HCT116 (cell line): ENCODE data around the gene GSTM5. TPM values are rescaled to one million over a fixed set of nuclear protein-coding genes. Genes with fewer than 3 reads are reported as not detected.

Source experiments
- ATAC-seq: fragments of 200-7000 bp; cut with Tn5 transposase; 2 replicates; pipeline ENCODE4 v1.9.1; 2020; ENCODE audit warnings: mild to moderate bottlenecking, moderate library complexity
- BruUV-seq: library from RNA; stranded (reverse); fragments of 400-500 nt; replicated peaks from 2 replicates; lab custom pipeline; 2021; lab: Mats Ljungman, UMichigan
- CTCF ChIA-PET: fragments of 300-600 bp; sonication (Branson Sonifier 250); formaldehyde crosslinking; loops from one replicate; lab custom pipeline; 2021; ENCODE audit warnings: antibody characterized with exemption; lab: Charles Lee
- POLR2A ChIA-PET: fragments of 300-600, 350-600 bp; sonication (Branson Sonifier 250); formaldehyde crosslinking; loops from one replicate; lab custom pipeline; 2021; ENCODE audit warnings: antibody characterized with exemption; lab: Charles Lee
- RAD21 ChIA-PET, 2 experiments: fragments of 300-600 bp; sonication (Branson Sonifier 250); formaldehyde crosslinking; loops; one replicate each; lab custom pipeline; 2023; ENCODE audit warnings: low total read pairs in 2 of 2; ENCODE audit not compliant: uncharacterized antibody in 2 of 2, unreplicated experiment in 2 of 2, low non-redundant PET in 1 of 2; lab: Charles Lee
- DNase-seq: peaks from one replicate; pipeline ENCODE4 v3.0.0-alpha.2; 2010; ENCODE audit warnings: low read depth, low spot score
- H2AFZ ChIP-seq: fragments of 200-600 bp; shearing (Covaris generic), sonication (generic); 2 replicates; pipeline ENCODE4 v1.6.1; 2017; ENCODE audit warnings: low read depth, mixed run types, mixed read lengths, antibody characterized with exemption, low read length; ENCODE audit not compliant: poor library complexity, severe bottlenecking
- H3K27ac ChIP-seq: 2 replicates; pipeline ENCODE4 v1.5.1; 2012; ENCODE audit warnings: low read depth, low read length
- H3K27me3 ChIP-seq: fragments of 200-600 bp; sonication (generic); 2 replicates; pipeline ENCODE4 v1.6.1; 2016; ENCODE audit warnings: mixed run types, low read length, mixed read lengths; ENCODE audit not compliant: insufficient read depth
- H3K36me3 ChIP-seq, 2 experiments: fragments of 200-500 bp in 1 of 2; fragments of 200-600 bp in 1 of 2; sonication (Bioruptor generic) in 1 of 2; sonication (generic) in 1 of 2; 2 replicates each; pipeline versions ENCODE4 v1.5.1 to v1.6.1; 2014 to 2016; ENCODE audit warnings: low read length in 2 of 2, inconsistent platforms in 1 of 2, mixed read lengths in 1 of 2, mixed run types in 1 of 2; ENCODE audit not compliant: insufficient read depth in 2 of 2, control insufficient read depth in 1 of 2
- H3K4me1 ChIP-seq, 2 experiments: fragments of 200-600 bp in 1 of 2; sonication (generic) in 1 of 2; 2 replicates each; pipeline versions ENCODE4 v1.5.1 to v1.6.1; 2012 to 2017; ENCODE audit warnings: low read length in 2 of 2, inconsistent platforms in 1 of 2, mild to moderate bottlenecking in 1 of 2, mixed read lengths in 1 of 2, mixed run types in 1 of 2, moderate library complexity in 1 of 2; ENCODE audit not compliant: insufficient read depth in 2 of 2, control insufficient read depth in 1 of 2
- H3K4me2 ChIP-seq: fragments of 200-600 bp; sonication (generic); 2 replicates; pipeline ENCODE4 v1.6.1; 2017; ENCODE audit warnings: mixed run types, low read length, mixed read lengths
- H3K4me3 ChIP-seq, 2 experiments: fragments of 200-600 bp in 1 of 2; sonication (generic) in 1 of 2; replicated peaks in 1 of 2; 2 replicates each; pipeline ENCODE4 v1.5.1; 2011 to 2016; ENCODE audit warnings: low read length in 2 of 2, control low read depth in 1 of 2, low read depth in 1 of 2, mild to moderate bottlenecking in 1 of 2, mixed read lengths in 1 of 2, mixed run types in 1 of 2
- H3K79me2 ChIP-seq: fragments of 200-600 bp; sonication (generic); 2 replicates; pipeline ENCODE4 v1.6.1; 2017; ENCODE audit warnings: mild to moderate bottlenecking, mixed run types, low read length, moderate library complexity, mixed read lengths; ENCODE audit not compliant: insufficient read depth
- H3K9ac ChIP-seq: fragments of 200-600 bp; sonication (generic); 2 replicates; pipeline ENCODE4 v1.6.1; 2016; ENCODE audit warnings: low read length, mixed read lengths
- H3K9me2 ChIP-seq: fragments of 200-600 bp; sonication (generic), shearing (Covaris generic); 2 replicates; pipeline ENCODE4 v1.6.1; 2017; ENCODE audit warnings: mixed run types, mild to moderate bottlenecking, moderate library complexity; ENCODE audit not compliant: insufficient read depth
- H3K9me3 ChIP-seq, 2 experiments: fragments of 200-500 bp in 1 of 2; fragments of 200-600 bp in 1 of 2; sonication (Bioruptor generic) in 1 of 2; sonication (generic) in 1 of 2; 2 replicates each; pipeline ENCODE4 v1.6.1; 2014 to 2017; ENCODE audit warnings: low read length in 2 of 2, mixed read lengths in 2 of 2, inconsistent platforms in 1 of 2, low read depth in 1 of 2, mild to moderate bottlenecking in 1 of 2, mixed run types in 1 of 2, moderate library complexity in 1 of 2; ENCODE audit not compliant: control insufficient read depth in 1 of 2, insufficient read depth in 1 of 2
- H4K20me1 ChIP-seq: fragments of 200-600 bp; sonication (generic), shearing (Covaris generic); 2 replicates; pipeline ENCODE4 v1.6.1; 2017; ENCODE audit warnings: mixed run types, mild to moderate bottlenecking, moderate library complexity; ENCODE audit not compliant: insufficient read depth
- ATF3 ChIP-seq: IDR thresholded peaks from 2 replicates; pipeline ENCODE4 v1.6.1; 2012
- CBX3 ChIP-seq: IDR thresholded peaks from 2 replicates; pipeline ENCODE4 v1.6.1; 2012; ENCODE audit warnings: low read depth
- CEBPB ChIP-seq: IDR thresholded peaks from 2 replicates; pipeline ENCODE4 v1.6.1; 2012; ENCODE audit warnings: low read depth
- CTCF ChIP-seq, 3 experiments: fragments of 200-600 bp in 1 of 3; sonication (generic) in 1 of 3; IDR thresholded peaks in 2 of 3; conservative IDR thresholded peaks in 1 of 3; 2 replicates each; pipeline ENCODE4 v1.5.1; 2012 to 2017; ENCODE audit warnings: low read depth in 2 of 3, low read length in 2 of 3, antibody characterized with exemption in 1 of 3, borderline replicate concordance in 1 of 3, control low read depth in 1 of 3, mild to moderate bottlenecking in 1 of 3, mixed read lengths in 1 of 3, mixed run types in 1 of 3, moderate library complexity in 1 of 3; ENCODE audit not compliant: insufficient read depth in 1 of 3
- EGR1 ChIP-seq: IDR thresholded peaks from 2 replicates; pipeline ENCODE4 v1.6.1; 2012; ENCODE audit warnings: low read depth
- ELF1 ChIP-seq: IDR thresholded peaks from 2 replicates; pipeline ENCODE4 v1.6.1; 2012; ENCODE audit warnings: low read depth, borderline replicate concordance
- EZH2 ChIP-seq: fragments of 200-600 bp; sonication (generic); IDR thresholded peaks from 2 replicates; pipeline ENCODE4 v1.6.1; 2017; ENCODE audit warnings: antibody characterized with exemption, mixed run types
- EZH2phosphoT487 ChIP-seq: fragments of 200-600 bp; IDR thresholded peaks from 2 replicates; pipeline ENCODE4 v1.6.1; 2018; ENCODE audit warnings: antibody characterized with exemption, borderline replicate concordance
- FOSL1 ChIP-seq: IDR thresholded peaks from 2 replicates; pipeline ENCODE4 v1.6.1; 2012; ENCODE audit warnings: low read depth
- JUND ChIP-seq: IDR thresholded peaks from 2 replicates; pipeline ENCODE4 v1.6.1; 2012
- MAX ChIP-seq: IDR thresholded peaks from 2 replicates; pipeline ENCODE4 v1.6.1; 2012
- POLR2AphosphoS5 ChIP-seq: IDR thresholded peaks from 2 replicates; pipeline ENCODE4 v1.6.1; 2011; ENCODE audit warnings: mild to moderate bottlenecking, low read depth, low read length, moderate library complexity
- RAD21 ChIP-seq: IDR thresholded peaks from 2 replicates; pipeline ENCODE4 v1.6.1; 2012; ENCODE audit warnings: low read depth, mild to moderate bottlenecking
- SIN3A ChIP-seq: IDR thresholded peaks from 2 replicates; pipeline ENCODE4 v1.6.1; 2012; ENCODE audit warnings: low read depth
- SP1 ChIP-seq: IDR thresholded peaks from 2 replicates; pipeline ENCODE4 v1.6.1; 2012; ENCODE audit warnings: low read depth
- TCF7L2 ChIP-seq: IDR thresholded peaks from 2 replicates; pipeline ENCODE4 v1.7.0; 2011; ENCODE audit warnings: borderline replicate concordance, inconsistent platforms; ENCODE audit not compliant: insufficient read depth, insufficient read length; ENCODE audit errors: extremely low read depth
- YY1 ChIP-seq: IDR thresholded peaks from 2 replicates; pipeline ENCODE4 v1.6.1; 2011; ENCODE audit warnings: low read length, low read depth, moderate library complexity, mild to moderate bottlenecking; ENCODE audit not compliant: insufficient replicate concordance; ENCODE audit errors: extremely low read depth
- ZBTB33 ChIP-seq: IDR thresholded peaks from 2 replicates; pipeline ENCODE4 v1.6.1; 2011; ENCODE audit warnings: mild to moderate bottlenecking, low read length, moderate library complexity; ENCODE audit not compliant: insufficient replicate concordance; ENCODE audit errors: extremely low read depth
- ZFX ChIP-seq: fragments of 450-650 bp; IDR thresholded peaks from 2 replicates; pipeline ENCODE4 v1.6.1; 2017
- ZNF274 ChIP-seq: fragments of 200-500 bp; sonication (Bioruptor generic); IDR thresholded peaks from 2 replicates; pipeline ENCODE4 v1.6.1; 2014; ENCODE audit warnings: mild to moderate bottlenecking, low read depth, low read length, inconsistent platforms
- intact Hi-C: fragments of 100-400 bp; cut with micrococcal nuclease; formaldehyde crosslinking; loops from 2 replicates; pipeline ENCODE4 v1.10.0; 2022
- total RNA-seq: library from RNA; stranded (reverse); gene quantifications from one replicate; pipeline ENCODE4 v1.2.1, GENCODE V29; 2021; ENCODE audit not compliant: unreplicated experiment

The GSTM5 gene
- total RNA-seq, 1 experiment from 2014 or later = not detected

- intact Hi-C loops = no loop called here
These were observed 46.1 kb downstream of the GSTM5 start for GRCh38 chr1:109757936-109758786.

More at GRCh38 chr1:109757936-109758786, 46.1 kb downstream of the GSTM5 start:
- CTCF ChIA-PET = no interaction called here
- ATAC-seq = no peak
- Histone ChIP-seq H3K4me3 (no peak overlapping the region), H4K20me1 (no peaks in the 10 kb centered on the region), H3K79me2 (no peaks in the 10 kb centered on the region), H2AFZ (no peak overlapping the region), H3K9me3 (no peaks in the 10 kb centered on the region), H3K36me3 (no peaks in the 10 kb centered on the region), H3K27ac (no peak overlapping the region), H3K9me2 (no peaks in the 10 kb centered on the region), H3K4me2 (no peak overlapping the region), H3K4me1 (peaks cover 0 to 6% of the 10 kb centered on the region in 2 experiments; a peak in 3 of 4 replicates), H3K9ac (no peak overlapping the region), H3K27me3 (no peaks in the 10 kb centered on the region)
- RAD21 ChIA-PET = no interaction called here
- DNase-seq = no peak
- POLR2A ChIA-PET = no interaction called here
- no TSS peak for BruUV-seq
- TF ChIP-seq ATF3 (no peak), SP1 (no peak), ZFX (no peak), POLR2AphosphoS5 (no peak), CEBPB (no peak), JUND (no peak), EGR1 (no peak), ZBTB33 (no peak), CTCF (IDR thresholded peaks at IDR 0.05 in 2 of 3, conservative IDR thresholded peaks at IDR 0.05 in 1 of 3; ENCODE audit: borderline replicate concordance in 1 of 3, insufficient read depth in 1 of 3, low read depth in 2 of 3, low read length in 2 of 3) (no peak), FOSL1 (no peak), MAX (no peak), TCF7L2 (no peak), CBX3 (no peak), EZH2phosphoT487 (no peak), SIN3A (no peak), EZH2 (no peak), ZNF274 (no peak), RAD21 (no peak), ELF1 (no peak), YY1 (no peak)
